ENCODE results near the gene DRAM2. TPM values are rescaled to one million over a fixed set of nuclear protein-coding genes. Genes with fewer than 3 reads are reported as not detected.
A peak's percentile ranks its signal among the peaks of the same experiment; 100 is the strongest.

The DRAM2 gene
- total RNA-seq, 6 experiments from 2014 or later: 16.7 to 37.2 (median 22.9) TPM

DNA sequence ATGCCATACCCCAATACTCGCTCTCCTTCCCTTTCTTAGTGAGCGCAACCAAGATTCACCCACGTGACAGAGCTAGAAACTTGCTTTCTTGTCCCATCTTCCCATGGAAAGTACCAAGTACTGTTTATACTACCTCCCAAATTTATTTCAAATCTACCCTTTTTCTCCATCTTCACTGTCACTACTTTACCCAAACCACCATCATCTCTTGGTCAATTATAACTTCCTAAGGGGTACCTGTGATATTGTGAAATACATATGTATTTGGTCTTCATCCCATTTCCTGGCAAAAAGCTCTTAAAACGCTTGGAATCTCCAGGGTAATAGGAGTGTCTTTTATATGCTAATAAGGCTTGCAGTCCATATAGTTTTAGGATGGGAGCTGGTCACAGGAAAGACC is 8.2 kb downstream of the DRAM2 start:
- DNase-seq: no peak
- Histone ChIP-seq H3K36me3 (peaks cover 0 to 28% (median 3%) of the 10 kb centered on the region in 4 donors), H3K9me3 (no peaks in the 10 kb centered on the region), H3K4me1 (no peaks in the 10 kb centered on the region), H3K27me3 (no peaks in the 10 kb centered on the region), H3K27ac (no peak overlapping the region), H3K4me3 (no peak overlapping the region)
- TF ChIP-seq, protein P1, sequence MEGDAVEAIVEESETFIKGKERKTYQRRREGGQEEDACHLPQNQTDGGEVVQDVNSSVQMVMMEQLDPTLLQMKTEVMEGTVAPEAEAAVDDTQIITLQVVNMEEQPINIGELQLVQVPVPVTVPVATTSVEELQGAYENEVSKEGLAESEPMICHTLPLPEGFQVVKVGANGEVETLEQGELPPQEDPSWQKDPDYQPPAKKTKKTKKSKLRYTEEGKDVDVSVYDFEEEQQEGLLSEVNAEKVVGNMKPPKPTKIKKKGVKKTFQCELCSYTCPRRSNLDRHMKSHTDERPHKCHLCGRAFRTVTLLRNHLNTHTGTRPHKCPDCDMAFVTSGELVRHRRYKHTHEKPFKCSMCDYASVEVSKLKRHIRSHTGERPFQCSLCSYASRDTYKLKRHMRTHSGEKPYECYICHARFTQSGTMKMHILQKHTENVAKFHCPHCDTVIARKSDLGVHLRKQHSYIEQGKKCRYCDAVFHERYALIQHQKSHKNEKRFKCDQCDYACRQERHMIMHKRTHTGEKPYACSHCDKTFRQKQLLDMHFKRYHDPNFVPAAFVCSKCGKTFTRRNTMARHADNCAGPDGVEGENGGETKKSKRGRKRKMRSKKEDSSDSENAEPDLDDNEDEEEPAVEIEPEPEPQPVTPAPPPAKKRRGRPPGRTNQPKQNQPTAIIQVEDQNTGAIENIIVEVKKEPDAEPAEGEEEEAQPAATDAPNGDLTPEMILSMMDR (IDR thresholded peaks at IDR 0.05): no peak
- TF ChIP-seq POLR2A (IDR thresholded peaks at IDR 0.05): no peak
- no peak for ATAC-seq
- 75% methylated on average over 4 of the region's 4 CpGs for WGBS (ENCODE audit: insufficient coverage, low coverage, low lambda C conversion rate, missing lambda C conversion rate)
- intact Hi-C loops (cut with DNase I): no loop called here

DNA sequence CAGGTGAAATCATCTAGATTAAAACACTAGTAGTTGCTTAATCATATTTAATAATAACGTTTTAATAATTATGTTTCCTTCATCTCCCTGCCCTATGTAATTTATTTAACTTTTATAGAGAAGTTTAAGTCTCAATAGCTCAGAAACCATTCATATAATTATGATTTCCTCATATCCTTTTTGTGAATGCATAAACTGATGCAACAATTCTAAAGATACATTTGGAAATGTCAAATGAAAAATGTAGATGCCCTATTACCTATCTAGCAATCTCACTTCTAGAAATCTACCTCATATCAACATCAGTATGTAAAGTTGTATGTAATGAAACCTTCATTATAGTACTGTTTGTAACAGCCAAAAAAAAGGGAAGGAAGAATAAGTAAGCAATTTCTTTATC is 10.5 kb downstream of the DRAM2 start:
- no peak for TF ChIP-seq POLR2A (IDR thresholded peaks at IDR 0.05)
- TF ChIP-seq, protein P1 (IDR thresholded peaks at IDR 0.05): no peak
- intact Hi-C loops (cut with DNase I): no loop called here
- Histone ChIP-seq H3K27me3 (no peaks in the 10 kb centered on the region), H3K4me3 (no peak overlapping the region), H3K27ac (no peak overlapping the region), H3K9me3 (no peaks in the 10 kb centered on the region), H3K4me1 (no peaks in the 10 kb centered on the region), H3K36me3 (peaks cover 0 to 29% (median 3%) of the 10 kb centered on the region in 4 donors)
- DNase-seq (no peak), ATAC-seq (no peak)
- 25% methylated on average over 1 of the region's 1 CpG for WGBS (ENCODE audit: insufficient coverage, low coverage, low lambda C conversion rate, missing lambda C conversion rate)

DNA sequence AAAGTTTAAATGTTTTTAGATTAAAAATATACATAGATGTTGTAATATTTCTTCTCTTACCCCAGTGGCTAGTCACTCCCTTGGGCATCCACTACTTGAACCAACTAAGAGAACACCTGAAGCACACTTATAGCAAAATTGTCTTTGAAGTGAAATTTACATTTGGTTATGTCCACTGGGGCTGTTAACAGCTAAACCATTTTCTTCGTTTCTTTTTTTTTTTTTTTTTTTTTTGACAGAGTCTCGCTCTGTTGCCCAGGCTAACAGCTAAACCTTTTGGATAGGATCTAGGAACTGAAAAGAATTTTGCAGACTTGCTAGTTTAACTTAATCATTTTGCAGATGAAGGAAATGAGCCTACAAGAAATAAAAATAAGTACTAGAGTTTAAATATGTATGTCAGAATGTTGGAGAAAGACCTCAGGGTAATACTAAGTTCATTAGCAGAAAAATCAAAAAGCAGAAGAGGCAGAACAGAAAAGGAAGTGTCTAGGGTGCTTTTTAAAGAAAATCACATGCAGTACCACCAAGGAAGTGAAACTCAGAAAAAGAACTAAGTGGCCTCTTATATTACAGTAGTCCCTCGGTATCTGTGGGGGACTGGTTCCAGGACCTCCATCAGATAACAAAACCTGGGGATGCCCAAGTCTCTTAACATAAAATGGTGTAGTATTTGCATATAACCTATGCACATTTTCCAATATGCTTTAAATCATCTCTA is 11.8 kb downstream of the DRAM2 start:
- Histone ChIP-seq H3K9me3 (no peaks in the 10 kb centered on the region), H3K36me3 (peaks cover 0 to 38% (median 3%) of the 10 kb centered on the region in 4 donors), H3K4me3 (no peak overlapping the region), H3K4me1 (no peaks in the 10 kb centered on the region), H3K27ac (no peak overlapping the region), H3K27me3 (no peaks in the 10 kb centered on the region)
- 69% methylated on average over 3 of the region's 3 CpGs for WGBS (ENCODE audit: insufficient coverage, low coverage, low lambda C conversion rate, missing lambda C conversion rate)
- TF ChIP-seq, protein P1 (IDR thresholded peaks at IDR 0.05): no peak
- no peak for TF ChIP-seq POLR2A (IDR thresholded peaks at IDR 0.05)
- DNase-seq (no peak), ATAC-seq (peak; percentile 28 to 64 (median 51))
- intact Hi-C loops (cut with DNase I): no loop called here

DNA sequence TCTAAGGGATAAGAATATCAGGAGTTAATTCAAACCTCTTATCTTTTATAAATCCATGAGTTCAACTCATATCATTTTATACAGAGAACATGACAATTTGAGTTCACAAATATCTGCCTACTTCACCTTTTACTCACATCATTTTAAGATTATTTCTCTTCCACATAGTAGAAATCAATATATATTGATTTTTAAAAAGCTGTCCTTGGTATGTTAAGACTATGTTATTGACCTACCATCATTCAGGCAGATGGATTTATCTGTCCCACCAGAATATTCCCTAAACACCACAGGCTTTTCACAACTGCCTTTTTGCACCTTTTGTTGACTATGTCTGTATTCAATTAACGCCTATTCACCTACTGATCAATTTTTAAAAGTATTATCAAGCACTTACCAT is 13.5 kb downstream of the DRAM2 start:
- ATAC-seq (no peak), DNase-seq (no peak)
- no peaks in the 10 kb centered on the region for H3K4me1 ChIP-seq
- H3K27ac ChIP-seq: no peak overlapping the region
- TF ChIP-seq POLR2A (IDR thresholded peaks at IDR 0.05): no peak
- TF ChIP-seq, protein P1 (IDR thresholded peaks at IDR 0.05): no peak
- intact Hi-C loops (cut with DNase I): no loop called here
- 88% methylated on average over 1 of the region's 1 CpG for WGBS (ENCODE audit: insufficient coverage, low coverage, low lambda C conversion rate, missing lambda C conversion rate)
- H3K27me3 ChIP-seq: no peaks in the 10 kb centered on the region
- H3K9me3 ChIP-seq: no peaks in the 10 kb centered on the region
- H3K4me3 ChIP-seq: no peak overlapping the region
- H3K36me3 ChIP-seq: peaks cover 0 to 38% (median 3%) of the 10 kb centered on the region in 4 donors

Data from right lobe of liver (tissue), 6 donors.